Caco-2 (cell line): ENCODE data around the gene ATPAF1. TPM values are rescaled to one million over a fixed set of nuclear protein-coding genes. Genes with fewer than 3 reads are reported as not detected.

Experiments
- BruUV-seq: library from RNA; stranded (reverse); fragments of 400-500 nt; replicated peaks from 2 replicates; lab custom pipeline; 2021; lab: Mats Ljungman, UMichigan
- CTCF ChIA-PET: fragments of 300-600 bp; sonication (Branson Sonifier 250); formaldehyde crosslinking; loops from one replicate; lab custom pipeline; 2022; ENCODE audit warnings: antibody characterized with exemption; lab: Charles Lee
- POLR2A ChIA-PET: fragments of 300-600 bp; sonication (Branson Sonifier 250); formaldehyde crosslinking; loops from one replicate; lab custom pipeline; 2022; ENCODE audit warnings: antibody characterized with exemption; lab: Charles Lee
- DNase-seq, 2 experiments: peaks; one replicate each; pipeline versions ENCODE4 v3.0.0 to v3.0.0-alpha.2; 2020 to 2022
- H3K27me3 ChIP-seq: replicated peaks from 2 replicates; pipeline ENCODE4 v1.6.0; 2011; ENCODE audit warnings: low read length; ENCODE audit not compliant: control insufficient read depth, insufficient read depth
- H3K36me3 ChIP-seq: 2 replicates; pipeline ENCODE4 v1.5.1; 2011; ENCODE audit warnings: low read length; ENCODE audit not compliant: control insufficient read depth, insufficient read depth
- H3K4me1 ChIP-seq: fragments of 250-450 bp; sonication (Bioruptor Pico); 2 replicates; pipeline ENCODE4 v1.5.1; 2020; ENCODE audit warnings: mild to moderate bottlenecking
- H3K4me3 ChIP-seq: 2 replicates; pipeline ENCODE4 v1.5.1; 2011; ENCODE audit warnings: low read depth, mild to moderate bottlenecking, control low read depth, low read length
- H3K9me3 ChIP-seq: fragments of 250-450 bp; sonication (Bioruptor Pico); 2 replicates; pipeline ENCODE4 v1.5.1; 2020; ENCODE audit warnings: mild to moderate bottlenecking, moderate library complexity
- H3K27ac Mint-ChIP-seq: one replicate; pipeline ENCODE4 v1.8.0; 2022; ENCODE audit warnings: mixed read lengths; ENCODE audit not compliant: unreplicated experiment
- H3K27me3 Mint-ChIP-seq: one replicate; pipeline ENCODE4 v1.8.0; 2022; ENCODE audit warnings: mixed read lengths; ENCODE audit not compliant: insufficient read depth, unreplicated experiment
- H3K36me3 Mint-ChIP-seq: one replicate; pipeline ENCODE4 v1.8.0; 2022; ENCODE audit warnings: mild to moderate bottlenecking, mixed read lengths; ENCODE audit not compliant: insufficient read depth, unreplicated experiment
- H3K4me1 Mint-ChIP-seq: one replicate; pipeline ENCODE4 v1.8.0; 2022; ENCODE audit warnings: low read depth, mixed read lengths; ENCODE audit not compliant: unreplicated experiment
- H3K4me3 Mint-ChIP-seq: one replicate; pipeline ENCODE4 v1.8.0; 2022; ENCODE audit warnings: mild to moderate bottlenecking, moderate library complexity, mixed read lengths; ENCODE audit not compliant: unreplicated experiment
- H3K9me3 Mint-ChIP-seq: one replicate; pipeline ENCODE4 v1.8.0; 2022; ENCODE audit warnings: mixed read lengths; ENCODE audit not compliant: unreplicated experiment
- intact Hi-C: fragments of 100-400 bp; cut with micrococcal nuclease; formaldehyde crosslinking; loops from one replicate; pipeline ENCODE4 v1.10.0; 2022; ENCODE audit not compliant: unreplicated experiment
- total RNA-seq: library from RNA; stranded (reverse); gene quantifications from 2 replicates; pipeline ENCODE4 v1.2.3, GENCODE V29; 2022
- TF ChIP-seq, protein P1 (sequence below), 2 experiments: fragments of 200-600 bp in 1 of 2; IDR thresholded peaks; 1 replicate in 1 of 2; 2 replicates in 1 of 2; pipeline versions ENCODE4 v1.5.1 to v1.8.0; 2011 to 2022; ENCODE audit warnings: antibody characterized with exemption in 1 of 2, control low read depth in 1 of 2, inconsistent platforms in 1 of 2, low read depth in 1 of 2, low read length in 1 of 2, mild to moderate bottlenecking in 1 of 2, moderate library complexity in 1 of 2; ENCODE audit not compliant: insufficient read depth in 1 of 2, severe bottlenecking in 1 of 2, unreplicated experiment in 1 of 2

Gene ATPAF1
- total RNA-seq, 1 experiment from 2014 or later = 31.7 TPM

- BruUV-seq = no TSS peak
- intact Hi-C loops = no loop called here
- no peaks in the 10 kb centered on the region for H3K9me3 Mint-ChIP-seq
- TF ChIP-seq, protein P1, sequence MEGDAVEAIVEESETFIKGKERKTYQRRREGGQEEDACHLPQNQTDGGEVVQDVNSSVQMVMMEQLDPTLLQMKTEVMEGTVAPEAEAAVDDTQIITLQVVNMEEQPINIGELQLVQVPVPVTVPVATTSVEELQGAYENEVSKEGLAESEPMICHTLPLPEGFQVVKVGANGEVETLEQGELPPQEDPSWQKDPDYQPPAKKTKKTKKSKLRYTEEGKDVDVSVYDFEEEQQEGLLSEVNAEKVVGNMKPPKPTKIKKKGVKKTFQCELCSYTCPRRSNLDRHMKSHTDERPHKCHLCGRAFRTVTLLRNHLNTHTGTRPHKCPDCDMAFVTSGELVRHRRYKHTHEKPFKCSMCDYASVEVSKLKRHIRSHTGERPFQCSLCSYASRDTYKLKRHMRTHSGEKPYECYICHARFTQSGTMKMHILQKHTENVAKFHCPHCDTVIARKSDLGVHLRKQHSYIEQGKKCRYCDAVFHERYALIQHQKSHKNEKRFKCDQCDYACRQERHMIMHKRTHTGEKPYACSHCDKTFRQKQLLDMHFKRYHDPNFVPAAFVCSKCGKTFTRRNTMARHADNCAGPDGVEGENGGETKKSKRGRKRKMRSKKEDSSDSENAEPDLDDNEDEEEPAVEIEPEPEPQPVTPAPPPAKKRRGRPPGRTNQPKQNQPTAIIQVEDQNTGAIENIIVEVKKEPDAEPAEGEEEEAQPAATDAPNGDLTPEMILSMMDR (IDR thresholded peaks at IDR 0.05; ENCODE audit: insufficient read depth in 1 of 2, low read depth in 1 of 2, low read length in 1 of 2, severe bottlenecking in 1 of 2, unreplicated experiment in 1 of 2) = no peak
- no peak overlapping the region for H3K4me3 Mint-ChIP-seq
- no peaks in the 10 kb centered on the region for H3K4me1 ChIP-seq
- ChIA-PET POLR2A (interaction anchor here (0.6 kb wide), 1 partner anchor 32 kb away, joined by 3 read pairs; no protein-coding TSS in a partner anchor), CTCF (no interaction called here)
- H3K4me3 ChIP-seq = no peak overlapping the region
- DNase-seq = no peak
- no peaks in the 10 kb centered on the region for H3K27me3 ChIP-seq
- H3K36me3 Mint-ChIP-seq = no peaks in the 10 kb centered on the region
- no peaks in the 10 kb centered on the region for H3K36me3 ChIP-seq
- H3K27me3 Mint-ChIP-seq = no peaks in the 10 kb centered on the region
- no peaks in the 10 kb centered on the region for H3K4me1 Mint-ChIP-seq
- H3K9me3 ChIP-seq = no peaks in the 10 kb centered on the region
- H3K27ac Mint-ChIP-seq = no peak overlapping the region
Observed at GRCh38 chr1:46607345-46608130, 60.6 kb downstream of the ATPAF1 start.

DNA sequence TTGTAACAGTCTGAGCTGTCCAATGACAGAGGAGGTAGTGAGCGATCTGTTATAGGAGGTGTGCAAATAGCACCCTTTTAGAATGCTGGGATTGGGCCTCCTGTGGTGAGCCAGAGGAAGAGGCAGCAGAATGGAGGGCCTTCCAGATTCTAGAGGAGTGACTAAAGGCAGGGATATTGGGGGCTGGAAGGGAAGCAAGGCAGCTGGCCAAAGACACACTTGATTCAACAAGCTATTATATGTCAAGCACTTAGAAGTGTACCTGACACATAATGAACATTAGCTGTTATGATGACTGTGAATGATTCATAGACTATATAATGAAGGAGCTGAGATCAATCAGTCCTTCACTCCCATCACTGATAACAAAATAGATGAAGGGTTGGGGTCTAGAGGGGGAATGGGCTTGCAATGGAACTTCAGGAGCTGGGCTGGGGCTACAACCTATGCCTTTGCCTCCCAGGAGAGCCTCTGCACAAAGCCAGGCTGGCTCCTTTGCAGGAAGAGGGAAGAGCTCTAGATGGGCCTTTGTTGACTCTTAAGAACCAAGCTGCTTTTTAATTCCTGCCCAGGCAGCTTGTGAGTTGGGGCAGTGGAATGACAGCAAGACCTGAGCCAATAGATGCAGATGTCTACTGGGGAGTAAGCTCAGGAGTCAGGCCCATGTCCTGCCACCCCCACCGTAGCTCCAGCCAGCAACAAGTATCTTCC lies 61.8 kb downstream of the ATPAF1 start:
- DNase-seq = no peak
- Mint-ChIP-seq H3K36me3 (no peaks in the 10 kb centered on the region), H3K4me3 (no peak overlapping the region), H3K4me1 (no peaks in the 10 kb centered on the region), H3K27me3 (no peaks in the 10 kb centered on the region), H3K27ac (no peak overlapping the region), H3K9me3 (no peaks in the 10 kb centered on the region)
- H3K9me3 ChIP-seq = no peaks in the 10 kb centered on the region
- ChIA-PET CTCF (interaction anchor here (0.6 kb wide), 1 partner anchor 578 kb away, joined by 3 read pairs; no protein-coding TSS in a partner anchor), POLR2A (interaction anchor here (0.6 kb wide), 1 partner anchor 33 kb away, joined by 3 read pairs; no protein-coding TSS in a partner anchor)
- TF ChIP-seq, protein P1 (IDR thresholded peaks at IDR 0.05; ENCODE audit: insufficient read depth in 1 of 2, low read depth in 1 of 2, low read length in 1 of 2, severe bottlenecking in 1 of 2, unreplicated experiment in 1 of 2) = no peak
- no peaks in the 10 kb centered on the region for H3K27me3 ChIP-seq
- BruUV-seq = no TSS peak
- intact Hi-C loops = no loop called here
- H3K4me3 ChIP-seq = no peak overlapping the region
- no peaks in the 10 kb centered on the region for H3K4me1 ChIP-seq
- no peaks in the 10 kb centered on the region for H3K36me3 ChIP-seq

- no peaks in the 10 kb centered on the region for H3K9me3 ChIP-seq
- no peaks in the 10 kb centered on the region for H3K27me3 ChIP-seq
- H3K4me3 ChIP-seq = no peak overlapping the region
- no peaks in the 10 kb centered on the region for H3K4me1 Mint-ChIP-seq
- H3K27ac Mint-ChIP-seq = no peak overlapping the region
- CTCF ChIA-PET = interaction anchor here (2.5 kb wide), 1 partner anchor 12 kb away, joined by 8 read pairs; the partner anchor contains the start of gene MOB3C
- H3K36me3 ChIP-seq = no peaks in the 10 kb centered on the region
- no peaks in the 10 kb centered on the region for H3K4me1 ChIP-seq
- intact Hi-C loops = no loop called here
- H3K9me3 Mint-ChIP-seq = no peaks in the 10 kb centered on the region
- no TSS peak for BruUV-seq
- no peaks in the 10 kb centered on the region for H3K27me3 Mint-ChIP-seq
- no peaks in the 10 kb centered on the region for H3K36me3 Mint-ChIP-seq
- H3K4me3 Mint-ChIP-seq = peak overlapping the region; percentile 84
- POLR2A ChIA-PET = no interaction called here
- no peak for DNase-seq
- TF ChIP-seq, protein P1 (IDR thresholded peaks at IDR 0.05; ENCODE audit: insufficient read depth in 1 of 2, low read depth in 1 of 2, low read length in 1 of 2, severe bottlenecking in 1 of 2, unreplicated experiment in 1 of 2) = no peak
Observed at GRCh38 chr1:46605232-46605631, 62.9 kb downstream of the ATPAF1 start.
